H1 (cell line): Measurements from ENCODE around the gene PPRC1. TPM values are rescaled to one million over a fixed set of nuclear protein-coding genes. Genes with fewer than 3 reads are reported as not detected.

Experiments used
- CTCF ChIA-PET: fragments of 300-600 bp; sonication (Branson Sonifier 250); formaldehyde crosslinking; loops from one replicate; lab custom pipeline; 2021; ENCODE audit not compliant: partially characterized antibody; lab: Charles Lee
- POLR2A ChIA-PET: fragments of 300-600 bp; sonication (Branson Sonifier 250); formaldehyde crosslinking; loops from one replicate; lab custom pipeline; 2021; ENCODE audit warnings: inconsistent platforms; ENCODE audit not compliant: partially characterized antibody; lab: Charles Lee
- DNase-seq, 2 experiments: peaks; one replicate each; pipeline versions ENCODE4 v3.0.0 to v3.0.0-alpha.2; 2010 to 2022; ENCODE audit warnings: low spot score in 2 of 2, low read depth in 1 of 2, mixed read lengths in 1 of 2
- FAIRE-seq: peaks from 2 replicates; lab custom pipeline; 2011; peaks lifted over from hg19 to GRCh38; lab: Jason Lieb, UNC
- H2AFZ ChIP-seq: 2 replicates; pipeline ENCODE4 v1.8.1; 2012; ENCODE audit warnings: low read length, inconsistent platforms
- H2AK5ac ChIP-seq: 2 replicates; pipeline ENCODE4 v1.6.1; 2013; ENCODE audit warnings: low read depth, low read length
- H2BK120ac ChIP-seq: replicated peaks from 2 replicates; pipeline ENCODE3; 2013; ENCODE audit warnings: low read depth, low read length, inconsistent platforms
- H2BK12ac ChIP-seq: 2 replicates; pipeline ENCODE4 v1.6.1; 2013; ENCODE audit warnings: low read depth, low read length
- H2BK15ac ChIP-seq: 2 replicates; pipeline ENCODE4 v1.6.1; 2013; ENCODE audit warnings: low read length
- H2BK20ac ChIP-seq: 2 replicates; pipeline ENCODE4 v1.6.1; 2013; ENCODE audit warnings: low read length
- H2BK5ac ChIP-seq: 2 replicates; pipeline ENCODE4 v1.6.1; 2013; ENCODE audit warnings: low read depth, low read length
- H3K14ac ChIP-seq: 2 replicates; pipeline ENCODE4 v1.6.1; 2013; ENCODE audit warnings: inconsistent platforms; ENCODE audit not compliant: insufficient read length
- H3K18ac ChIP-seq: 2 replicates; pipeline ENCODE4 v1.6.1; 2013; ENCODE audit warnings: low read length; ENCODE audit errors: extremely low read depth
- H3K23ac ChIP-seq: 2 replicates; pipeline ENCODE4 v1.6.1; 2013; ENCODE audit warnings: inconsistent platforms; ENCODE audit not compliant: insufficient read length
- H3K23me2 ChIP-seq: 2 replicates; pipeline ENCODE4 v1.6.1; 2013; ENCODE audit warnings: low read depth, low read length
- H3K27ac ChIP-seq: 2 replicates; pipeline ENCODE4 v1.6.1; 2011; ENCODE audit warnings: low read depth, low read length, inconsistent platforms
- H3K27me3 ChIP-seq, 4 experiments: replicated peaks in 1 of 4; 1 replicate in 1 of 4; 2 replicates in 3 of 4; pipeline versions ENCODE4 v1.6.1 to v1.8.1; 2011 to 2013; ENCODE audit warnings: low read length in 3 of 4, mild to moderate bottlenecking in 3 of 4, inconsistent platforms in 2 of 4, mixed read lengths in 2 of 4, moderate library complexity in 1 of 4; ENCODE audit not compliant: control insufficient read depth in 3 of 4, insufficient read depth in 3 of 4; ENCODE audit errors: extremely low read depth in 1 of 4
- H3K36me3 ChIP-seq, 4 experiments: 2 replicates each; pipeline versions ENCODE4 v1.6.1 to v1.8.1; 2011 to 2013; ENCODE audit warnings: mild to moderate bottlenecking in 4 of 4, low read length in 3 of 4, moderate library complexity in 2 of 4, control low read depth in 1 of 4, inconsistent platforms in 1 of 4; ENCODE audit not compliant: insufficient read depth in 4 of 4, control insufficient read depth in 2 of 4
- H3K4ac ChIP-seq: replicated peaks from 2 replicates; pipeline ENCODE3; 2013; ENCODE audit warnings: low read length, low read depth, mixed read lengths, inconsistent platforms; ENCODE audit not compliant: insufficient read length
- H3K4me1 ChIP-seq, 4 experiments: replicated peaks in 1 of 4; 1 replicate in 1 of 4; 2 replicates in 3 of 4; pipeline versions ENCODE4 v1.6.1 to v1.8.1; 2011 to 2013; ENCODE audit warnings: low read length in 3 of 4, inconsistent platforms in 2 of 4, mixed read lengths in 1 of 4; ENCODE audit not compliant: insufficient read depth in 4 of 4, control insufficient read depth in 3 of 4
- H3K4me2 ChIP-seq, 2 experiments: 2 replicates each; pipeline versions ENCODE4 v1.6.1 to v1.8.1; 2011 to 2013; ENCODE audit warnings: low read depth in 2 of 2, low read length in 2 of 2, control low read depth in 1 of 2, inconsistent platforms in 1 of 2, mild to moderate bottlenecking in 1 of 2; ENCODE audit not compliant: insufficient read depth in 1 of 2
- H3K4me3 ChIP-seq, 4 experiments: fragments of 200-600, 300-600 bp in 1 of 4; sonication (generic), shearing (Covaris generic), sonication (Bioruptor Twin) in 1 of 4; 2 replicates each; pipeline versions ENCODE4 v1.5.1 to v1.8.1; 2011 to 2016; ENCODE audit warnings: low read length in 4 of 4, low read depth in 3 of 4, control low read depth in 2 of 4, inconsistent platforms in 2 of 4, mild to moderate bottlenecking in 2 of 4, mixed read lengths in 1 of 4, moderate library complexity in 1 of 4; ENCODE audit not compliant: insufficient read depth in 2 of 4; ENCODE audit errors: extremely low read depth in 1 of 4
- H3K56ac ChIP-seq: replicated peaks from 2 replicates; pipeline ENCODE3; 2013; ENCODE audit warnings: low read depth, mild to moderate bottlenecking, mixed read lengths, low read length, inconsistent platforms; ENCODE audit not compliant: insufficient read length
- H3K79me1 ChIP-seq: 2 replicates; pipeline ENCODE4 v1.6.1; 2013; ENCODE audit warnings: low read depth, low read length, control low read depth
- H3K79me2 ChIP-seq, 2 experiments: 2 replicates each; pipeline versions ENCODE4 v1.6.1 to v1.8.1; 2012 to 2013; ENCODE audit warnings: low read length in 2 of 2, mild to moderate bottlenecking in 2 of 2, inconsistent platforms in 1 of 2; ENCODE audit not compliant: insufficient read depth in 2 of 2, control insufficient read depth in 1 of 2
- H3K9ac ChIP-seq, 4 experiments: replicated peaks in 1 of 4; 1 replicate in 1 of 4; 2 replicates in 3 of 4; pipeline versions ENCODE4 v1.6.1 to v1.8.1; 2011 to 2013; ENCODE audit warnings: low read depth in 3 of 4, low read length in 3 of 4, control low read depth in 2 of 4, mild to moderate bottlenecking in 2 of 4, moderate library complexity in 2 of 4, inconsistent platforms in 1 of 4; ENCODE audit errors: extremely low read depth in 1 of 4
- H3K9me3 ChIP-seq, 2 experiments: 2 replicates each; pipeline versions ENCODE4 v1.6.1 to v1.8.1; 2012 to 2013; ENCODE audit warnings: mild to moderate bottlenecking in 2 of 2, moderate library complexity in 2 of 2, control low read depth in 1 of 2, inconsistent platforms in 1 of 2, low read depth in 1 of 2, low read length in 1 of 2, mixed read lengths in 1 of 2; ENCODE audit not compliant: insufficient read depth in 2 of 2
- H4K20me1 ChIP-seq, 2 experiments: replicated peaks in 1 of 2; 2 replicates each; pipeline versions ENCODE3 to v1.8.1; 2011 to 2013; ENCODE audit warnings: inconsistent platforms in 2 of 2, low read length in 2 of 2, mild to moderate bottlenecking in 1 of 2; ENCODE audit not compliant: insufficient read depth in 2 of 2, control insufficient read depth in 1 of 2
- H4K5ac ChIP-seq: 2 replicates; pipeline ENCODE4 v1.6.1; 2013; ENCODE audit warnings: low read length, low read depth, mixed read lengths, inconsistent platforms; ENCODE audit not compliant: insufficient read length
- H4K8ac ChIP-seq: 2 replicates; pipeline ENCODE4 v1.8.0; 2013; ENCODE audit warnings: mild to moderate bottlenecking, moderate library complexity, low read length, inconsistent platforms; ENCODE audit not compliant: insufficient read depth; ENCODE audit errors: extremely low read depth
- H4K91ac ChIP-seq: replicated peaks from 2 replicates; pipeline ENCODE3; 2013; ENCODE audit warnings: low read length, mixed read lengths, inconsistent platforms; ENCODE audit not compliant: insufficient read length
- CTBP2 ChIP-seq: IDR thresholded peaks from 2 replicates; pipeline ENCODE4 v1.7.0; 2011; ENCODE audit warnings: borderline replicate concordance, mild to moderate bottlenecking, moderate library complexity, mixed read lengths, low read length; ENCODE audit not compliant: insufficient read depth, insufficient read length
- EP300 ChIP-seq, 2 experiments: IDR thresholded peaks; 1 replicate in 1 of 2; 2 replicates in 1 of 2; pipeline ENCODE4 v1.6.1; 2011 to 2012; ENCODE audit warnings: low read depth in 2 of 2, low read length in 2 of 2, mild to moderate bottlenecking in 2 of 2, borderline replicate concordance in 1 of 2, inconsistent platforms in 1 of 2, moderate library complexity in 1 of 2
- TAF7 ChIP-seq: optimal IDR thresholded peaks from 2 replicates; pipeline ENCODE3; 2011; ENCODE audit warnings: low read depth, mild to moderate bottlenecking, inconsistent platforms, low read length, moderate library complexity, borderline replicate concordance
- WGBS, 2 experiments: shearing (Covaris generic) in 1 of 2; methylation state at CpG; one replicate each; pipeline versions ENCODE4 v1.1.6 to v1.1.7; 2013 to 2015; ENCODE audit warnings: low lambda C conversion rate in 2 of 2, mixed read lengths in 2 of 2, inconsistent platforms in 1 of 2, low coverage in 1 of 2, missing lambda C conversion rate in 1 of 2; ENCODE audit not compliant: insufficient replicate concordance in 2 of 2, insufficient coverage in 1 of 2, insufficient read length in 1 of 2; ENCODE audit errors: extremely low coverage in 1 of 2, missing lambda C conversion rate in 1 of 2; 5-methylcytosine and 5-hydroxymethylcytosine counted together
- polyA plus RNA-seq, 7 experiments: library from polyadenylated mRNA; depleted of rRNA in 3 of 7; stranded (reverse) in 5 of 7; unstranded in 2 of 7; fragments of >200 nt in 5 of 7; fragments of 200-250 nt in 2 of 7; gene quantifications; 1 replicate in 5 of 7; 2 replicates in 1 of 7; 4 replicates in 1 of 7; pipeline versions ENCODE4 v1.2.1 to v1.2.3, GENCODE V29; 2011 to 2013; ENCODE audit warnings: missing spikeins in 2 of 7, mixed read lengths in 2 of 7
- total RNA-seq: library from RNA; stranded (reverse); fragmentation: NEBNext Ultra II Directional; extraction: Animal tissue kit (Norgen Biotek cat#: 25700); gene quantifications from 2 replicates; pipeline ENCODE4 v1.2.1, GENCODE V29; 2021

PPRC1 gene
- total and polyA plus RNA-seq, 2 of the 8 experiments (the other 6 are each of a cell fraction or from before 2014, with no cell fraction given), result 46.5 to 88.4 TPM

GRCh38 chr10:102111276-102111675 lies 21.6 kb upstream of the PPRC1 start:
- no peaks in the 10 kb centered on the region for H3K27me3 ChIP-seq
- H3K4me1 ChIP-seq, result peaks cover 7 to 21% (median 15%) of the 10 kb centered on the region in 4 experiments
- no peak overlapping the region for H3K4me2 ChIP-seq
- H3K23me2 ChIP-seq, result peaks cover 3% of the 10 kb centered on the region; the same call in 1 of the 2 replicates
- no peak overlapping the region for H2AK5ac ChIP-seq
- no peak overlapping the region for H2BK20ac ChIP-seq
- peaks cover 39 to 42% of the 10 kb centered on the region in 2 experiments for H4K20me1 ChIP-seq
- no peak overlapping the region for H2BK120ac ChIP-seq
- no peak overlapping the region for H3K23ac ChIP-seq
- H3K4me3 ChIP-seq, result no peak overlapping the region
- no peak overlapping the region for H3K56ac ChIP-seq
- no peak overlapping the region for H3K27ac ChIP-seq
- no peak overlapping the region for H3K14ac ChIP-seq
- H3K18ac ChIP-seq, result no peak overlapping the region
- peaks cover 17% of the 10 kb centered on the region; the same call in 1 of the 2 replicates for H3K79me1 ChIP-seq
- no peak overlapping the region for H4K91ac ChIP-seq
- FAIRE-seq (no peak), DNase-seq (no peak)
- H3K9ac ChIP-seq, result no peak overlapping the region
- H4K5ac ChIP-seq, result no peak overlapping the region
- no peak overlapping the region for H3K4ac ChIP-seq
- H3K9me3 ChIP-seq, result no peaks in the 10 kb centered on the region
- H2BK5ac ChIP-seq, result no peak overlapping the region
- no peak overlapping the region for H2BK12ac ChIP-seq
- no peak overlapping the region for H4K8ac ChIP-seq
- WGBS, 2 experiments, result 85% methylated on average over 7 of the region's 12 CpGs; no CpG with 5 or more reads in 1 of the 2 experiments
- peaks cover 16 to 50% of the 10 kb centered on the region in 2 experiments for H3K79me2 ChIP-seq
- POLR2A ChIA-PET, result interaction anchor here (1.0 to 1.8 kb wide), 5 partner anchors 9 to 41 kb away, joined by 3 to 15 read pairs (median 4); partner anchors contain the start of genes NOLC1 and PPRC1
- H2AFZ ChIP-seq, result no peak overlapping the region
- H2BK15ac ChIP-seq, result no peak overlapping the region
- H3K36me3 ChIP-seq, result peaks cover 33 to 55% (median 46%) of the 10 kb centered on the region in 4 experiments
- TF ChIP-seq EP300 (IDR thresholded peaks at IDR 0.05; ENCODE audit: borderline replicate concordance in 1 of 2, low read depth in 2 of 2, low read length in 2 of 2), result no peak
- no peak for TF ChIP-seq CTBP2
- no peak for TF ChIP-seq TAF7
- CTCF ChIA-PET, result interaction anchor here (0.8 to 7.9 kb wide), 9 partner anchors 11 to 276 kb away, joined by 3 to 86 read pairs (median 5); no protein-coding TSS in a partner anchor
